Measurements from ENCODE around the gene FAM163B.

FAM163B gene

DNA sequence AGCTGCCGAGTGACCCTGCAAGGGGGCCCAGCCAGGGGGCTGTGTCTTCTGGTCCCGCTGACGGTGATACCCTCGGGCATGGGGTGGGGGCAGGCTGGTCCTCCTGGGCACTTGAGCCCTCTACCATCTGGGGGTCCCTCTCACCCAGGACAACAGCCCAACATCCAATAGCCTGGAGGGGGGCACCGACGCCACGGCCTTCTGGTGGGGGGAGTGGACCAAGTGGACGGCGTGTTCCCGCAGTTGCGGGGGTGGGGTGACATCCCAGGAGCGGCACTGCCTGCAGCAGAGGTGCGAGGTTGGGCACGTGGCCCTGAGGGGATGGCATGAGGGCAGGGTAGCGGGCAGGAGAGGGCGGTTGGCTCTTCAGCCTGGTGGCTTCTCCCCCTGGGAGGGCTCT is 71.9 kb downstream of the FAM163B start:
- Mint-ChIP-seq H3K27ac (no peak overlapping the region), H3K4me1 (ENCODE audit: low read depth) (peaks cover 18% of the 10 kb centered on the region), H3K27me3 (peaks cover 12% of the 10 kb centered on the region), H3K36me3 (ENCODE audit: low read depth) (no peaks in the 10 kb centered on the region), H3K9me3 (no peaks in the 10 kb centered on the region), H3K4me3 (no peak overlapping the region)

DNA sequence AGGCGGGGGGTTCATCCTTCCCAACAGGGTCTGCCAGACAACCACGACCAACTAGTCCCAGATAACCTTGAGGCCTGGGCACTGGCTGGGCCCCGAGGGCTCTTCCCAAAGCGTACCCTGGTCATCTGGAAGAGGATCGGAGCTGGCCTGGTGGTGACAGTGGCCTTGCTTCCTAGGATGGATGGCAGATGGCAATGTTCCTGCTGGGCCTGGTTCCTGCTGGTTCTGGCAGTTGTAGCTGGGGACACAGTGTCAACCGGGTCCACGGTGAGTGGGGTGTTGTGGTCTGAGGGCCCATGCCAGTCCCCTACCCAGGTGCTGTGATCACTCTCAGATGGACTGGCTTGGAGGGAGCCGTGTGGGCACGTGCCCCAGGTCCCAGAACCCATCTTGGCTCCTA is 72.7 kb downstream of the FAM163B start:
- Mint-ChIP-seq H3K27me3 (peaks cover 12% of the 10 kb centered on the region), H3K27ac (no peak overlapping the region), H3K9me3 (no peaks in the 10 kb centered on the region), H3K4me1 (ENCODE audit: low read depth) (peaks cover 18% of the 10 kb centered on the region), H3K4me3 (no peak overlapping the region), H3K36me3 (ENCODE audit: low read depth) (no peaks in the 10 kb centered on the region)

DNA sequence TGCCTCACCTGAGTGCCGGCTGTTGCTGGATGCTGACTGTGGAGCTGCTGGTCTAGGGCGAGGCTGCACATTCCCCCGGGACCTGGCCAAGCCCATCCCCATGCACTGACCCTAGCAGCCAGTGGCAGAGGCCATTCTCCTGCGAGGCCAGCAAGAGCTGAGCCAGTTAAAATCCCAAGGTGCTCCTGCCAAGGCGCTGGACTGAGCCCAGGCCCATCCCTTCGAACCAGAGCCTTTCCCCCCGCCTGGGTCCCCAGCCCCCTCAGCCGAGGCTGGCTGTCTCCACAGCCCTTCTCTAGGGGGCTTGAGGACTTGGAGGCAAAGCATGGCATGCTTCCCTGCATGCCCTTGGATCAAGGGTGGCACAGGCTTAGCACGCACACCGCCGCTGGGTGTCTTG is 73.1 kb downstream of the FAM163B start:
- Mint-ChIP-seq H3K27me3 (peaks cover 12% of the 10 kb centered on the region), H3K9me3 (no peaks in the 10 kb centered on the region), H3K4me1 (ENCODE audit: low read depth) (peaks cover 18% of the 10 kb centered on the region), H3K36me3 (ENCODE audit: low read depth) (no peaks in the 10 kb centered on the region), H3K27ac (no peak overlapping the region), H3K4me3 (no peak overlapping the region)

GRCh38 chr9:133535306-133535877 is 73.8 kb downstream of the FAM163B start:
- Mint-ChIP-seq H3K27ac (no peak overlapping the region), H3K4me1 (ENCODE audit: low read depth) (peaks cover 14% of the 10 kb centered on the region), H3K4me3 (no peak overlapping the region), H3K9me3 (no peaks in the 10 kb centered on the region), H3K27me3 (peaks cover 12% of the 10 kb centered on the region), H3K36me3 (ENCODE audit: low read depth) (no peaks in the 10 kb centered on the region)

DNA sequence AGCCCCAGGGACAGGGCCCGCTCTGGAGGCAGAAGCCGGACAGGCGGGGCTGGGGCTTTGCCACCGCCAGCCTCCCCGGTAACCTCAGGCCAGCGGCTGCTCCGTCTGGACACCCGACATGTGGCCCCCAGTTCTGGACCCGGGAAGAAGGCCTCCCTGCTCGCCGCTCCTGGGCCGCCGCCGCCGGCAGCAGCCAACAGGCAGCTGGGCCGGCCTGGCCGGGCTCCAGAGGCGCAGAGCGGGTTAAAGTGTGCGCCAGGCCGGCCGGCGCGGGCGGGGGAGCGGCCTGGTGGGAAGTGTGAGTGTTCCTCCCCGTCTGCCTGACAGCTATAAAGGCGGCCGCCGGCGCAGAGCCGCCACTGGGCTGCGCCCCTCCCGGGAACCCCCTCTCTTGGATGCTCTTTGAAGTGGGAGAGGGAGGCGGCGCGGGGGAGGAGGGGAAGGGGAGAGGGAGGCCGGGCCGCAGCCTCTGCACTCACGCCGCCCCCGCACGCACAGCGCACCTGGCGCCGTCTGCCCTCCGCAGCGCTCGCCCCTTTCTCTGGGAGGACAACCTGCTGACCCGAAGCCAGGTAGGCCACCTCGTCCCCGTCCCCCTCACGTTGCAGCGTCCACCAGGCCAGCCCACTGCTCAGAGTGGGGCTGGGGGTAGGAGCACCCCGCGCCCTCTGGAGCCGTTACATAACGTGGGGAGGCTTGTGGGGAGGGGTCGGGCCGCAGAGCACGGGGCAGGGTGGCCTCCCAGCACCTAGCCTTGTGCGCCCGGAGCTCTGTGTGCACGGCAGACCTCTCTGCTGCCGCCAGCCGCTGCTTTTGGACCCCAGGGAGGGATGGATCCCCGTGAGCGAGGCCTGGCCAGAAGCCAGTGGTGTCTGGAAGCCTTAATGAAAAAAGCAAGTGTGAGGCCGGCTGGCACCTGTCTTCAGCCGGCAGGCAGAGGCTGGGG is 74.6 kb downstream of the FAM163B start, which contains the start of gene ADAMTSL2:
TSS of gene ADAMTSL2 (plus strand) at position 359 of the 946 bp plus-strand sequence. CDS start 2,009 bp downstream, outside the sequence.
- peaks cover 13% of the 10 kb centered on the region for H3K4me1 Mint-ChIP-seq (ENCODE audit: low read depth)
- H3K36me3 Mint-ChIP-seq (ENCODE audit: low read depth): no peaks in the 10 kb centered on the region
- H3K27me3 Mint-ChIP-seq: peaks cover 12% of the 10 kb centered on the region
- no peaks in the 10 kb centered on the region for H3K9me3 Mint-ChIP-seq
- H3K27ac Mint-ChIP-seq: no peak within 1 kb of the TSS
- no peak within 1 kb of the TSS for H3K4me3 Mint-ChIP-seq

DNA sequence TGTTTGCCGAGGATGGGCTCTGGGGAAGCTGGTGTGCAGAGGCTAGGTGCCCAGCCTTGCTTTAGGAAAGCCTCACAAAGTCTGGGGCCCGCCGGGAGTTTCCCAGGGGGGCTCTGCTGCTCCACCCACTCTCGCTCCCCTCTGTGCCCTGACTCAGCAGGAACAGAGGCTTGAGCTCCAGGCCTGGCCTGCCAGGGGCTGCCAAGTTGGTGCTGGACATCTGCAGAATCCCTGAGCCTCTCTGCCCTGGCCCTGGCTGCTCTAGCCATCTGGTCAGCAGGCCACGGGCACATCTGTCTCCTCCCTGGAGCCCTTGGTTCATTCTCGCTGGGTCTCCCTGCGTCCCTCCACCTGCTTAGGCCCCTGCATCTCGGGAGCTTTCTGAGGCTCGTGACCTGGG is 75.3 kb downstream of the FAM163B start:
- no peak overlapping the region for H3K4me3 Mint-ChIP-seq

GRCh38 chr9:133532937-133533668 is 76.1 kb downstream of the FAM163B start:
- no peaks in the 10 kb centered on the region for H3K9me3 Mint-ChIP-seq
- H3K27ac Mint-ChIP-seq: no peak overlapping the region
- H3K27me3 Mint-ChIP-seq: peaks cover 7% of the 10 kb centered on the region
- H3K4me3 Mint-ChIP-seq: no peak overlapping the region
- peaks cover 13% of the 10 kb centered on the region for H3K4me1 Mint-ChIP-seq (ENCODE audit: low read depth)
- H3K36me3 Mint-ChIP-seq (ENCODE audit: low read depth): no peaks in the 10 kb centered on the region

More for the DNA sequence above, 75.3 kb downstream of the FAM163B start:
- H3K36me3 Mint-ChIP-seq (ENCODE audit: low read depth): no peaks in the 10 kb centered on the region
- H3K27ac Mint-ChIP-seq: no peak overlapping the region
- peaks cover 7% of the 10 kb centered on the region for H3K27me3 Mint-ChIP-seq
- no peaks in the 10 kb centered on the region for H3K9me3 Mint-ChIP-seq
- H3K4me1 Mint-ChIP-seq (ENCODE audit: low read depth): peaks cover 13% of the 10 kb centered on the region

- H3K4me3 Mint-ChIP-seq: no peak overlapping the region
- no peaks in the 10 kb centered on the region for H3K9me3 Mint-ChIP-seq
- peaks cover 13% of the 10 kb centered on the region for H3K4me1 Mint-ChIP-seq (ENCODE audit: low read depth)
- H3K36me3 Mint-ChIP-seq (ENCODE audit: low read depth): no peaks in the 10 kb centered on the region
- H3K27ac Mint-ChIP-seq: no peak overlapping the region
- peaks cover 7% of the 10 kb centered on the region for H3K27me3 Mint-ChIP-seq
These were observed 77.9 kb downstream of the FAM163B start for GRCh38 chr9:133531293-133531692.

DNA sequence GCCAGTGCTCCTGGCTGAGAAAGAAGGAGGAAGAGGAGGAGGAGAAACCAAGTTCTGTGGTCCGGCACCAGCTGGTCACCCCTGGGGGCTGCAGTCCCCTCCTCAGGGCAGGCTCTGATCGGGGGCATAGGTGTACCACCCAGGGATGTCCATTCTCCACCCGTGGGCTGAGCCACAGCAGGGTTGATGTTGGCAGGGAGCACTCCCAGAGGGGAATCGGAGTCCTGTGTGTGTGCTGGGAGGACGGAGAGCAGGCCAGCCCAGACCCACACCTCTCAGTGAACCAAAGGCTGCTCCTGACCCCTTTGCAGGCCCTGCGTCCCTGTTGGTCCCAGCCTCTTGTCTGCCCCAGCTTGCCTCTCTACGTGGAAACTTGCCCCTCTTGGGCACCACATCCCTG is 79.3 kb downstream of the FAM163B start:
- Mint-ChIP-seq H3K27me3 (peaks cover 7% of the 10 kb centered on the region), H3K9me3 (no peaks in the 10 kb centered on the region), H3K4me3 (no peak overlapping the region), H3K4me1 (ENCODE audit: low read depth) (peaks cover 13% of the 10 kb centered on the region), H3K27ac (no peak overlapping the region), H3K36me3 (ENCODE audit: low read depth) (no peaks in the 10 kb centered on the region)

DNA sequence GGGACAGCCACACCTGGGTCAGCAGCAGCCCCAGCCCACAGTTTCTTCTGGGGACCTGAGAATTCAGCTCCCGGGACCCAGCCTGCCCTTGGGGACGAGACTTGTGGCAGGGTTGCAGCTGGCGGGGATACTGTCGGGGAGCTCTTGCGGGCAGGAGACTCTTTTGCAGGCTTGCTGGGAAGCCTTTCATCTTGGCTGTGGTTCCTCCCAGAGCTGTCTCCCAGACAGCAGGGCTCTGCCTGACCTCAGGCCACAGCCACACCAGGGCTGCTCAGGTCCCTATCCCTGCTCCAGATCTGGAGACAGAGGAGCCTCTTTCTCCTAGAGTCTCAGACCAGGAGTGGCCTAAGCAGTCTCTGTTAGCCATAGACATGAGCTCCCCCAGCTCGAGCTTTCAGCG is 79.7 kb downstream of the FAM163B start:
- Mint-ChIP-seq H3K9me3 (no peaks in the 10 kb centered on the region), H3K4me1 (ENCODE audit: low read depth) (peaks cover 13% of the 10 kb centered on the region), H3K4me3 (no peak overlapping the region), H3K27ac (no peak overlapping the region), H3K27me3 (peaks cover 7% of the 10 kb centered on the region), H3K36me3 (ENCODE audit: low read depth) (no peaks in the 10 kb centered on the region)

DNA sequence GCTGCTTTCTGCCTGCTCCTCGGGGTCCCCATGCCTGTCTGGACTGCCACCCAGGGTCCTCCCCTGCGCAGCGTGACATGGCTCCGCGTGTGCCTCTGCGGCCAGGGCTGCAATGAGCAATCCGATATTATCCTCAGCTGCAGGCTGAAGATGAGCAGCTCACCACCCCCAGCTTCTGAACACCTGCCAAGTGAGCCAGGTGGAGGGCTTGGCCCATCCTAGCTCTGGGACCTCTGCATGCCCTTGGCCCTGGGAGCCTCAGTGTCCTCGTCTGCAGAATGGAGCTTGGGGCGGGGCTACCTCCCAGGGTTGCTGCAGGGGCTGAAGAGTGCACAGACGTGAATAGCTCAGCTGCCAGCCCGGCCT is 80.3 kb downstream of the FAM163B start:
- Mint-ChIP-seq H3K27me3 (peaks cover 7% of the 10 kb centered on the region), H3K4me1 (ENCODE audit: low read depth) (peaks cover 9% of the 10 kb centered on the region), H3K4me3 (no peak overlapping the region), H3K27ac (no peak overlapping the region), H3K9me3 (no peaks in the 10 kb centered on the region), H3K36me3 (ENCODE audit: low read depth) (no peaks in the 10 kb centered on the region)

- Mint-ChIP-seq H3K27me3 (peaks cover 3% of the 10 kb centered on the region), H3K36me3 (ENCODE audit: low read depth) (no peaks in the 10 kb centered on the region), H3K4me1 (ENCODE audit: low read depth) (peaks cover 5% of the 10 kb centered on the region), H3K4me3 (no peak overlapping the region), H3K27ac (no peak overlapping the region), H3K9me3 (no peaks in the 10 kb centered on the region)
These were observed 81.0 kb downstream of the FAM163B start for GRCh38 chr9:133528001-133528875.

DNA sequence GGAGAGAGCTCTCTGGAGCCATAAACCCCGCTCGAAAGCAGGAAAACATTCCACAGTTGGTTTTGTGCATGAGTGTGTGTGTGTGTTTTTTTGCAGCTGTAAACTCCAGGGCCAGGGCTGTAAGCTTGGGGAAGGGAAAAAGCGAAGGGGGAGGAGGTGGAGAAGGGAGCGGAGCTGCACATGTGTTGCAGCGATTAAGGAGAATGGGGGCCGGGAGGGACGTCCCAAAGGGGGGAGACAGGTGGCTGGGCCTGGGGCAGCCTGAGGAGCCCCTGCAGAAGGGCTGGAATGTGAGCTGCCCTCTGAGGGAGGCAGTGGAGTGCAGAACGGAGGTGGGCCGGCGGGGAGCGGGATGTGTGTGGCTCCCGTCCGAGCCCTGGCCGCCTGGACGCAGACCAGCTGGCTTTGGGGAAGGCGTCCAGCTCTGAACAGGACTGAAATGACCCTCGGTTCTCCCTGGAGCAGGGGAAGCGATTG is 81.7 kb downstream of the FAM163B start:
- no peaks in the 10 kb centered on the region for H3K27me3 Mint-ChIP-seq

More for the DNA sequence above, 81.7 kb downstream of the FAM163B start:
- H3K4me3 Mint-ChIP-seq: no peak overlapping the region
- no peaks in the 10 kb centered on the region for H3K4me1 Mint-ChIP-seq (ENCODE audit: low read depth)
- no peaks in the 10 kb centered on the region for H3K9me3 Mint-ChIP-seq
- no peaks in the 10 kb centered on the region for H3K36me3 Mint-ChIP-seq (ENCODE audit: low read depth)
- no peak overlapping the region for H3K27ac Mint-ChIP-seq

Data from stimulated activated naive CD8-positive, alpha-beta T cell treated with anti-CD3 and anti-CD28 coated beads, Interleukin-15, Interleukin-2, amounts not matched to agents 100 ng/mL and 50 ng/mL, for 24 hours (primary cell).